ENCODE data around the gene CKAP4.
A peak's percentile ranks its signal among the peaks of the same experiment; 100 is the strongest.
"Not testable (repeated sequence)": the region's sequence is repeated elsewhere in the genome, so short reads cannot be mapped to it uniquely, and the experiment has no call there.

Gene CKAP4

GRCh38 chr12:106247674-106248311 is at the start of gene CKAP4:
Gene CKAP4, minus strand, starts transcription at chr12:106248020. Its CDS starts 169 bp downstream, at chr12:106247851.
- TF ChIP-seq ZNF274 (IDR thresholded peaks at IDR 0.05; ENCODE audit: low read depth, low read length), result no peak
- H3K4me3 ChIP-seq (ENCODE audit: low read length), result peak within 1 kb of the TSS; percentile 71

- no peak for TF ChIP-seq ZNF274 (IDR thresholded peaks at IDR 0.05; ENCODE audit: low read depth, low read length)
- no peak overlapping the region for H3K4me3 ChIP-seq (ENCODE audit: low read length)
These were observed 49.3 kb upstream of the CKAP4 start for GRCh38 chr12:106297075-106297474.

GRCh38 chr12:106296179-106296877 is 48.5 kb upstream of the CKAP4 start:
- TF ChIP-seq ZNF274 (IDR thresholded peaks at IDR 0.05; ENCODE audit: low read depth, low read length), result no peak

GRCh38 chr12:106292339-106292738 is 44.5 kb upstream of the CKAP4 start:
- no peak for TF ChIP-seq ZNF274 (IDR thresholded peaks at IDR 0.05; ENCODE audit: low read depth, low read length)
- H3K4me3 ChIP-seq (ENCODE audit: low read length), result no peak overlapping the region

More at GRCh38 chr12:106296179-106296877, 48.5 kb upstream of the CKAP4 start:
- H3K4me3 ChIP-seq (ENCODE audit: low read length), result no peak overlapping the region

GRCh38 chr12:106291342-106291741 is 43.5 kb upstream of the CKAP4 start:
- no peak for TF ChIP-seq ZNF274 (IDR thresholded peaks at IDR 0.05; ENCODE audit: low read depth, low read length)
- no peak overlapping the region for H3K4me3 ChIP-seq (ENCODE audit: low read length)

- no peak overlapping the region for H3K4me3 ChIP-seq (ENCODE audit: low read length)
- no peak for TF ChIP-seq ZNF274 (IDR thresholded peaks at IDR 0.05; ENCODE audit: low read depth, low read length)
These were observed 42.8 kb upstream of the CKAP4 start for GRCh38 chr12:106290666-106291065.

GRCh38 chr12:106289196-106289681 is 41.4 kb upstream of the CKAP4 start:
- TF ChIP-seq ZNF274 (IDR thresholded peaks at IDR 0.05; ENCODE audit: low read depth, low read length), result no peak
- no peak overlapping the region for H3K4me3 ChIP-seq (ENCODE audit: low read length)

- TF ChIP-seq ZNF274 (IDR thresholded peaks at IDR 0.05; ENCODE audit: low read depth, low read length), result no peak
- H3K4me3 ChIP-seq (ENCODE audit: low read length), result no peak overlapping the region
These were observed 40.8 kb upstream of the CKAP4 start for GRCh38 chr12:106288494-106289195.

GRCh38 chr12:106288101-106288493 is 40.3 kb upstream of the CKAP4 start:
- no peak overlapping the region for H3K4me3 ChIP-seq (ENCODE audit: low read length)
- TF ChIP-seq ZNF274 (IDR thresholded peaks at IDR 0.05; ENCODE audit: low read depth, low read length), result no peak

- no peak overlapping the region for H3K4me3 ChIP-seq (ENCODE audit: low read length)
- no peak for TF ChIP-seq ZNF274 (IDR thresholded peaks at IDR 0.05; ENCODE audit: low read depth, low read length)
These were observed 39.5 kb upstream of the CKAP4 start for GRCh38 chr12:106287364-106287763.

- H3K4me3 ChIP-seq (ENCODE audit: low read length), result not testable (repeated sequence)
These were observed 38.8 kb upstream of the CKAP4 start for GRCh38 chr12:106286576-106287162.

- no peak overlapping the region for H3K4me3 ChIP-seq (ENCODE audit: low read length)
- TF ChIP-seq ZNF274 (IDR thresholded peaks at IDR 0.05; ENCODE audit: low read depth, low read length), result no peak
These were observed 38.2 kb upstream of the CKAP4 start for GRCh38 chr12:106285982-106286381.

- H3K4me3 ChIP-seq (ENCODE audit: low read length), result no peak overlapping the region
- TF ChIP-seq ZNF274 (IDR thresholded peaks at IDR 0.05; ENCODE audit: low read depth, low read length), result no peak
These were observed 36.7 kb upstream of the CKAP4 start for GRCh38 chr12:106284358-106285105.

All from GM08714 (cell line).